RWPE2 (cell line): ENCODE measurements around the gene TAL1.

ENCODE experiments used
- ATAC-seq: fragments of 200-7000 bp; cut with Tn5 transposase; 3 replicates; pipeline ENCODE4 v1.9.1; 2021; ENCODE audit warnings: low read depth
- DNase-seq: peaks from one replicate; pipeline ENCODE4 v3.0.0-alpha.2; 2020; ENCODE audit warnings: low spot score
- H3K27ac ChIP-seq: fragments of 450-650 bp; 2 replicates; pipeline ENCODE4 v1.5.1; 2017; ENCODE audit warnings: mild to moderate bottlenecking; ENCODE audit not compliant: poor library complexity, severe bottlenecking
- H3K27me3 ChIP-seq: fragments of 250-450 bp; sonication (Bioruptor Pico); 2 replicates; pipeline ENCODE4 v1.5.1; 2021; ENCODE audit warnings: mild to moderate bottlenecking, moderate library complexity; ENCODE audit not compliant: insufficient read depth, poor library complexity, severe bottlenecking
- H3K36me3 ChIP-seq: fragments of 250-450 bp; sonication (Bioruptor Pico); 2 replicates; pipeline ENCODE4 v1.5.1; 2020; ENCODE audit warnings: low read depth, mild to moderate bottlenecking, moderate library complexity
- H3K4me1 ChIP-seq: fragments of 250-450 bp; sonication (Bioruptor Pico); 2 replicates; pipeline ENCODE4 v1.5.1; 2021; ENCODE audit warnings: mild to moderate bottlenecking, moderate library complexity; ENCODE audit not compliant: insufficient read depth, poor library complexity, severe bottlenecking
- H3K4me3 ChIP-seq: fragments of 250-450 bp; sonication (Bioruptor Pico); 2 replicates; pipeline ENCODE4 v1.5.1; 2021; ENCODE audit warnings: mild to moderate bottlenecking, moderate library complexity; ENCODE audit not compliant: severe bottlenecking
- H3K9me3 ChIP-seq: fragments of 250-450 bp; sonication (Bioruptor Pico); 2 replicates; pipeline ENCODE4 v1.5.1; 2021; ENCODE audit warnings: mild to moderate bottlenecking, moderate library complexity; ENCODE audit not compliant: severe bottlenecking
- CTCF ChIP-seq: fragments of 450-650 bp; IDR thresholded peaks from one replicate; pipeline ENCODE4 v1.5.1; 2017; ENCODE audit warnings: mild to moderate bottlenecking, moderate library complexity; ENCODE audit not compliant: poor library complexity, severe bottlenecking

TAL1 gene

DNA sequence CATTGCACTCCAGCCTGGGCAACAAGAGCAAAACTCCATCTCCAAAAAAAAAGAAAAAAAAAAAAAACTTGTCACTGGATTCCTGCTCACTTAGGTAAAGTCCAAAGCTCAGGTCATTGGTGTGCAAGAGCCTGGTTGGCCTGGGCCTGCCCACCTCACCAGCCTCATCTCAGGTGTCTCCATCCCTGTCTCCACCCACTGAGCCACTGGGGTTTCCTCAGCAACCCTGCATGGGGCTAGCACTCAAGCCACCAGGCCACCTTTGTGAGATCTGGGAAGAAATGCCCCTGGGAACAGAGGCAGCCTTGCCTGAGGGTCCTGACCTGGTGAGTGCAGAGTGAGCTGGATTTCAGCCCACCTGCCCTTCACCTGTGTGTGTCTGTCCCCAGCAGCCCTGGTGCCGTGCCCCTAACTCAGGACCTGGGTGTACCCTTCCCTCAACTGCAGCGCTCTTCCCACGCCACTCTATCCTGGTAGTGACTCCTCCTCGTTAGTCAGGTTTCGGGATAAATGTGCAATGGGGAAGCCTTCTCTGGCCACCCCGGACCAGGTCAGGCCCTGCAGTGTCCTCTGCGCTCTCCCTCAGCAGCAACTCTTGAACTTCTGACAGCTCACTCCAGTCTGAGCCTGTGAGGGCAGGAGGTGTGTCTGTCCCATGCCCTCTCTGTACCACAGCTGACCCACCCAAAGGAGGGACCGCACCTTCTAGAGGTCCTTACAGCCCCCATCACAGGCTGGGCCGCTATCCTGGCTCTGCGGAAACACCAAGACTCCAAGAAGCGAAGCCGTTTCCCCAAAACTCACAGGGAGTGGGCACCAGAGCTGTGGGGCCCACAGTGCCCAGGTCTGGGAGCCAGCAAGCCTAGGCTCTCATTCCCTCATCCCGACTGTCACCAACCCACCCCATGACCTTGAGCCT is 45.5 kb downstream of the TAL1 start:
- Histone ChIP-seq H3K36me3 (no peaks in the 10 kb centered on the region), H3K4me3 (no peak overlapping the region), H3K27ac (no peak overlapping the region), H3K27me3 (no peaks in the 10 kb centered on the region), H3K9me3 (no peaks in the 10 kb centered on the region), H3K4me1 (peaks cover 10% of the 10 kb centered on the region)
- ATAC-seq (no peak), DNase-seq (peak; percentile 30)
- TF ChIP-seq CTCF: no peak

GRCh38 chr1:47184822-47185677 is 47.0 kb downstream of the TAL1 start:
- TF ChIP-seq CTCF: no peak
- Histone ChIP-seq H3K27me3 (no peaks in the 10 kb centered on the region), H3K4me3 (no peak overlapping the region), H3K9me3 (no peaks in the 10 kb centered on the region), H3K27ac (no peak overlapping the region), H3K36me3 (no peaks in the 10 kb centered on the region), H3K4me1 (peaks cover 3% of the 10 kb centered on the region)
- ATAC-seq (no peak), DNase-seq (peak; percentile 36)

GRCh38 chr1:47184090-47184821 is 47.8 kb downstream of the TAL1 start:
- Histone ChIP-seq H3K4me3 (no peak overlapping the region), H3K27me3 (no peaks in the 10 kb centered on the region), H3K27ac (no peak overlapping the region), H3K4me1 (no peaks in the 10 kb centered on the region), H3K36me3 (no peaks in the 10 kb centered on the region), H3K9me3 (no peaks in the 10 kb centered on the region)
- DNase-seq (peak; percentile 38), ATAC-seq (no peak)
- no peak for TF ChIP-seq CTCF

DNA sequence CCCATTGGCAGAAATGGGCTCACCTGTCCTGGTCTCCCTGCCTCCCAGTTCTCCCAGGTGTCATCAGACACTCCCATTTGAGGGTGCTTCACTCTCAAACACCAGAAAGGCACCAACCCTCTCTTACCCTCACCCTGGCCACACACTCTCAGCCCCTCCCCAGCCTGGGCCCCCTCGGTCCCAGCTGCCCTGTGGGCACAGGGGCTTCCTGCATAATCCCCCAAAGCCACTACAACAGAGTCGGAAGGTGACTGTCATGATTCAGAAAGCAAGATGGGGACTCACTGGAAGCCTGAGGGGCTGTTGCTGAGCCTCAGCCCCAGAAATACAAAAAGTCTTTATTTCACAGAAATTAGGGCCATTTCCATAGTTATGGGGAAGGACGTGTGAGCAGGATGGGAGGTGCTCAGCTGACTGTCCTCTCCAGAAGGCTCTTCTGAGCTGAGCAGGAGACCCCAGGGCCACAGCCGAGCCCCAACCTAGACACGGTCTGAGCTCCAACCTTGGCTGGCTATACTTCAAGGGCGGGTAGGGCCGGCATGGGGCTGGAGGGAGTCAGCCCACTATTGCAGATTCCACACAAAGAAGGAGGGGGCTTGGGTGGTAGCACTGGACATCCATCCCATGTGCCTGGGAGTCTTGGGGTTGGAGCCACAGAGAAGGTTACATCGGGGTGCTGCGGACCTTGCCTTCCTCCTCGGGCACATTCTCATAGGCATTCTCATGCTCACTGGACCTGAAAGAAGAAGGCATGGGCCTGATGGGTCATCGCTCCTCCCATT is 48.5 kb downstream of the TAL1 start:
- Histone ChIP-seq H3K9me3 (no peaks in the 10 kb centered on the region), H3K27ac (no peak overlapping the region), H3K27me3 (no peaks in the 10 kb centered on the region), H3K4me3 (no peak overlapping the region), H3K4me1 (no peaks in the 10 kb centered on the region), H3K36me3 (no peaks in the 10 kb centered on the region)
- peak; percentile 38 for DNase-seq
- no peak for ATAC-seq
- no peak for TF ChIP-seq CTCF
